ENCODE data around the gene KIZ.
A peak's percentile ranks its signal among the peaks of the same experiment; 100 is the strongest.
"Not testable (repeated sequence)": the region's sequence is repeated elsewhere in the genome, so short reads cannot be mapped to it uniquely, and the experiment has no call there.

Gene KIZ

GRCh38 chr20:21232546-21233280 is 106.8 kb downstream of the KIZ start:
- DNase-seq, result no peak

GRCh38 chr20:21234324-21234723 is 108.4 kb downstream of the KIZ start:
- no peak for DNase-seq

GRCh38 chr20:21234806-21235483 is 109.1 kb downstream of the KIZ start:
- no peak for DNase-seq

GRCh38 chr20:21235484-21236445 is 109.9 kb downstream of the KIZ start:
- DNase-seq, result peak; percentile 48 to 89

- DNase-seq, result no peak
Measured at GRCh38 chr20:21237956-21238799, 112.3 kb downstream of the KIZ start.

- DNase-seq, result no peak
Measured at GRCh38 chr20:21238818-21239536, 113.1 kb downstream of the KIZ start.

GRCh38 chr20:21240394-21240793 is 114.5 kb downstream of the KIZ start:
- no peak for DNase-seq

- no peak for DNase-seq
Measured at GRCh38 chr20:21241406-21241805, 115.5 kb downstream of the KIZ start.

GRCh38 chr20:21243811-21244210 is 117.9 kb downstream of the KIZ start:
- DNase-seq, result no peak

- DNase-seq, result no peak
Measured at GRCh38 chr20:21244808-21245207, 118.9 kb downstream of the KIZ start.

- DNase-seq, result no peak
Measured at GRCh38 chr20:21246161-21246560, 120.3 kb downstream of the KIZ start.

GRCh38 chr20:21247603-21248095 is 121.8 kb downstream of the KIZ start:
- not testable (repeated sequence) for DNase-seq

GRCh38 chr20:21251278-21251677 is 125.4 kb downstream of the KIZ start:
- no peak for DNase-seq

- no peak for DNase-seq
Measured at GRCh38 chr20:21257192-21257591, 131.3 kb downstream of the KIZ start.

- no peak for DNase-seq
Measured at GRCh38 chr20:21258411-21258810, 132.5 kb downstream of the KIZ start.

GRCh38 chr20:21259346-21259745 is 133.5 kb downstream of the KIZ start:
- DNase-seq, result no peak

- DNase-seq, result peak; percentile 6 to 12
Measured at GRCh38 chr20:21262812-21263211, 136.9 kb downstream of the KIZ start.

- no peak for DNase-seq
Measured at GRCh38 chr20:21265261-21266190, 139.6 kb downstream of the KIZ start.

- no peak for DNase-seq
Measured at GRCh38 chr20:21266191-21266536, 140.3 kb downstream of the KIZ start.

GRCh38 chr20:21269772-21270171 is 143.9 kb downstream of the KIZ start:
- no peak for DNase-seq
